SU-DHL-6 (cell line): ENCODE measurements around the gene TFEB.
A peak's percentile ranks its signal among the peaks of the same experiment; 100 is the strongest.

Experiments
- H2AFZ ChIP-seq: fragments of 200-600 bp; sonication (generic); 2 replicates; pipeline ENCODE4 v1.6.1; 2014; ENCODE audit warnings: low read depth, mild to moderate bottlenecking, moderate library complexity, mixed read lengths, antibody characterized with exemption, low read length; ENCODE audit not compliant: severe bottlenecking
- H3F3A ChIP-seq: fragments of 200-600 bp; shearing (Covaris generic); 2 replicates; pipeline ENCODE4 v1.6.0; 2016; ENCODE audit warnings: antibody characterized with exemption, mild to moderate bottlenecking; ENCODE audit not compliant: insufficient read depth
- H3K27ac ChIP-seq: fragments of 200-600 bp; sonication (generic); 2 replicates; pipeline ENCODE4 v1.5.1; 2016; ENCODE audit warnings: low read depth, mild to moderate bottlenecking, low read length, moderate library complexity, mixed read lengths
- H3K27me3 ChIP-seq: fragments of 200-600 bp; sonication (generic), shearing (Covaris generic); 2 replicates; pipeline ENCODE4 v1.6.0; 2014; ENCODE audit warnings: mild to moderate bottlenecking, low read length
- H3K36me3 ChIP-seq: fragments of 200-600 bp; sonication (generic); 2 replicates; pipeline ENCODE4 v1.6.1; 2014; ENCODE audit warnings: mild to moderate bottlenecking, low read length, mixed read lengths
- H3K4me2 ChIP-seq: fragments of 300-600, 200-600 bp; shearing (Covaris generic), sonication (generic); 2 replicates; pipeline ENCODE4 v1.6.0; 2014; ENCODE audit warnings: low read length, low read depth, mild to moderate bottlenecking; ENCODE audit not compliant: poor library complexity, severe bottlenecking
- H3K4me3 ChIP-seq: fragments of 200-600 bp; sonication (generic); 2 replicates; pipeline ENCODE4 v1.5.1; 2014; ENCODE audit warnings: antibody characterized with exemption, low read length, mild to moderate bottlenecking, mixed read lengths; ENCODE audit not compliant: insufficient read depth, poor library complexity, severe bottlenecking
- H3K79me2 ChIP-seq: fragments of 200-600 bp; sonication (generic); 2 replicates; pipeline ENCODE4 v1.6.1; 2014; ENCODE audit warnings: mild to moderate bottlenecking, low read length, moderate library complexity; ENCODE audit not compliant: insufficient read depth
- H3K9ac ChIP-seq: fragments of 200-600 bp; sonication (generic); 2 replicates; pipeline ENCODE4 v1.7.0; 2014; ENCODE audit warnings: mild to moderate bottlenecking, low read length
- H3K9me2 ChIP-seq: fragments of 200-600 bp; sonication (generic); replicated peaks from 2 replicates; pipeline ENCODE4 v1.6.1; 2014; ENCODE audit warnings: low read length; ENCODE audit not compliant: insufficient read depth
- H3K9me3 ChIP-seq: fragments of 200-600 bp; sonication (generic); 2 replicates; pipeline ENCODE4 v1.6.1; 2014; ENCODE audit warnings: low read length, mixed read lengths; ENCODE audit not compliant: insufficient read depth
- H4K20me1 ChIP-seq: fragments of 200-600 bp; sonication (generic); 2 replicates; pipeline ENCODE4 v1.6.1; 2014; ENCODE audit warnings: low read depth, mild to moderate bottlenecking, antibody characterized with exemption, low read length, moderate library complexity, mixed read lengths
- EZH2phosphoT487 ChIP-seq: fragments of 200-600 bp; sonication (generic), shearing (Covaris generic); conservative IDR thresholded peaks from 2 replicates; pipeline ENCODE4 v1.6.1; 2018; ENCODE audit warnings: mild to moderate bottlenecking, antibody characterized with exemption, low read length, moderate library complexity, mixed read lengths
- TF ChIP-seq, protein P1 (sequence below): fragments of 200-600 bp; sonication (generic); IDR thresholded peaks from one replicate; pipeline ENCODE4 v1.5.1; 2017; ENCODE audit warnings: antibody characterized with exemption, mild to moderate bottlenecking, low read length, moderate library complexity; ENCODE audit not compliant: insufficient read depth, poor library complexity, severe bottlenecking

TFEB gene

DNA sequence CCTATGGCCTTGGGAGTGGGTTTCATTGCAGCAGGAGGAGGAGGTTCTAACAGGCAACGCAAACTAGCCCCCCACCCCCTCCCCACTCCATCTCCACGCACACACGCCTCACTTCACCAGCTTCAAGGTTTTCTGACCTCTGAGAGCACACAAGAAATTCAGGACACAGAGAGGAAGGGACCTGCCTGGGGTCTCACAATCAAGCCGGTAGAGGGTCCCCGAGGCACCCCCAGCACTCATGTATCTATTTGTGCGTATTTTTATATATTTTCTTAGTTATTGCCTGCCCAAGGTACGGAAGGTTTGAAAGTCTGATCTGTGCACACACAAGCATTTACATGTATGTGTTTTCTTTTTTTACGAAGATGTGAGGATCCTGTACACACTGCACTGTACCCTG is 80.2 kb downstream of the TFEB start:
- Histone ChIP-seq H2AFZ (no peak overlapping the region), H3K4me2 (no peak overlapping the region), H3K4me3 (no peak overlapping the region), H3K9me2 (no peaks in the 10 kb centered on the region), H4K20me1 (no peaks in the 10 kb centered on the region), H3K27me3 (no peaks in the 10 kb centered on the region), H3K9ac (no peak overlapping the region), H3K36me3 (no peaks in the 10 kb centered on the region), H3K79me2 (no peaks in the 10 kb centered on the region), H3K27ac (no peak overlapping the region), H3F3A (no peaks in the 10 kb centered on the region), H3K9me3 (no peaks in the 10 kb centered on the region)
- TF ChIP-seq EZH2phosphoT487, result no peak
- TF ChIP-seq, protein P1, sequence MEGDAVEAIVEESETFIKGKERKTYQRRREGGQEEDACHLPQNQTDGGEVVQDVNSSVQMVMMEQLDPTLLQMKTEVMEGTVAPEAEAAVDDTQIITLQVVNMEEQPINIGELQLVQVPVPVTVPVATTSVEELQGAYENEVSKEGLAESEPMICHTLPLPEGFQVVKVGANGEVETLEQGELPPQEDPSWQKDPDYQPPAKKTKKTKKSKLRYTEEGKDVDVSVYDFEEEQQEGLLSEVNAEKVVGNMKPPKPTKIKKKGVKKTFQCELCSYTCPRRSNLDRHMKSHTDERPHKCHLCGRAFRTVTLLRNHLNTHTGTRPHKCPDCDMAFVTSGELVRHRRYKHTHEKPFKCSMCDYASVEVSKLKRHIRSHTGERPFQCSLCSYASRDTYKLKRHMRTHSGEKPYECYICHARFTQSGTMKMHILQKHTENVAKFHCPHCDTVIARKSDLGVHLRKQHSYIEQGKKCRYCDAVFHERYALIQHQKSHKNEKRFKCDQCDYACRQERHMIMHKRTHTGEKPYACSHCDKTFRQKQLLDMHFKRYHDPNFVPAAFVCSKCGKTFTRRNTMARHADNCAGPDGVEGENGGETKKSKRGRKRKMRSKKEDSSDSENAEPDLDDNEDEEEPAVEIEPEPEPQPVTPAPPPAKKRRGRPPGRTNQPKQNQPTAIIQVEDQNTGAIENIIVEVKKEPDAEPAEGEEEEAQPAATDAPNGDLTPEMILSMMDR, result no peak

DNA sequence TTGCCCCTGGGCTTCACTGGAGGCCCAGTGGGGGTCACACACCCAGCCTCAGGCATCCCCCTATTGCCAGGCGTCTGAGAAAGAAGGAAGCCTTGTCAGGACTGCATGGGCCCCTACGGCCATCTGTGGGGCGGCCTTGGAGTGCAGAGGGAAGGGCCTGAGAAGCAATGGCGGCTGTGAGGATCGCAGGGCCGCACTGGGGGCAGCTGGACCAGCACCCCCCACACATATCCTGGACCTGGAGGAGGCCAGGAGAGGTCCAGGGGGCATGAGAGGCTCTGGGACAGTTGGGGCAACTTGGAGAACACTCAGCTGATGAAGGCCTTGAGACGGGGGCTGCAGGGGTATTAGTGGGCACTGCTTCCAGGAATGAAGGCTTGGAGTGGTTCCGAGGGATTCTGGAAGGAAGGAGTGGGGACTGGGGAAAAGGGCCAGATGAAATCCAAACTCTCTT is 80.7 kb downstream of the TFEB start:
- Histone ChIP-seq H3K9me2 (no peaks in the 10 kb centered on the region), H4K20me1 (no peaks in the 10 kb centered on the region), H3K36me3 (no peaks in the 10 kb centered on the region), H3K4me3 (no peak overlapping the region), H3K9ac (no peak overlapping the region), H3K27ac (no peak overlapping the region), H3K79me2 (no peaks in the 10 kb centered on the region), H3K27me3 (no peaks in the 10 kb centered on the region), H3F3A (no peaks in the 10 kb centered on the region), H2AFZ (no peak overlapping the region), H3K4me2 (no peak overlapping the region), H3K9me3 (no peaks in the 10 kb centered on the region)
- 0 out of 2 replicates have a peak, but pooled peaks have one; percentile 78 for TF ChIP-seq EZH2phosphoT487
- TF ChIP-seq, protein P1, result no peak

DNA sequence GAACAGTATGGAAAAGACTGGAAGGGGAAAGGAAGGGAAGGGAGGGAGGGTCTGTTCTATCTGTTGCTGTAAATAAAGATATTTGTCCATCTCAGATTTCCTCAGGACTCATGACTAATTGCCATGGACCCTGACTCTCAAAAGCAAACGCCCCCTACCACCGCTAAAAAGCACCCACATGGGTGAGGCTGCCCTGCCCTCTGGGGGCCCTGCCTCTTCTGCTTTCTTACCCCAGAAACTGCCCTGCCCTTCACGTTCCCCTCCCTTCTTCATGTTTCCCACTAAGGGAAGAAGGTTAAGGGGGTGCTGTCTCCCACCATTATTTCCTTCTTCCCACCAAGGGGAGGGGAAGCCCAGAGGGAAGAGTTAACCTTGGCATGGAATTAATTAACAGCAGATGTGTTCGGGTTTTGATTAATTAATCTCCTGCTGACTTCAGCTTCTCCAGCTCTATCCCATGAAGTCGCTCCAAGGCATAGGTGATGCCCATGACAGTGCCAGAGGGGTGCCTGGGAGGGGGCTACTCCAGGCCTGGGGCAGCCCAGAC is 81.2 kb downstream of the TFEB start:
- Histone ChIP-seq H4K20me1 (no peaks in the 10 kb centered on the region), H3K9me3 (no peaks in the 10 kb centered on the region), H3K27me3 (no peaks in the 10 kb centered on the region), H3K4me2 (no peak overlapping the region), H3K9ac (no peak overlapping the region), H3F3A (no peaks in the 10 kb centered on the region), H3K27ac (no peak overlapping the region), H3K4me3 (no peak overlapping the region), H2AFZ (no peak overlapping the region), H3K9me2 (no peaks in the 10 kb centered on the region), H3K79me2 (no peaks in the 10 kb centered on the region), H3K36me3 (no peaks in the 10 kb centered on the region)
- TF ChIP-seq, protein P1, result peak; percentile 15
- TF ChIP-seq EZH2phosphoT487, result no peak
